MM.1S (cell line): Measurements from ENCODE around the gene GOLGA3.

Source experiments
- CTCF ChIP-seq: fragments of 300-600 bp; sonication (generic); IDR thresholded peaks from 2 replicates; pipeline ENCODE4 v1.5.1; 2016; ENCODE audit warnings: antibody characterized with exemption, low read length, mixed read lengths
- EZH2 ChIP-seq: fragments of 300-600 bp; sonication (generic); optimal IDR thresholded peaks from 2 replicates; pipeline ENCODE3; 2017; ENCODE audit warnings: low read depth, mild to moderate bottlenecking, antibody characterized with exemption, low read length, mixed read lengths
- EZH2phosphoT487 ChIP-seq: fragments of 300-600 bp; sonication (generic); IDR thresholded peaks from 2 replicates; pipeline ENCODE4 v1.6.1; 2018; ENCODE audit warnings: antibody characterized with exemption, low read length

DNA sequence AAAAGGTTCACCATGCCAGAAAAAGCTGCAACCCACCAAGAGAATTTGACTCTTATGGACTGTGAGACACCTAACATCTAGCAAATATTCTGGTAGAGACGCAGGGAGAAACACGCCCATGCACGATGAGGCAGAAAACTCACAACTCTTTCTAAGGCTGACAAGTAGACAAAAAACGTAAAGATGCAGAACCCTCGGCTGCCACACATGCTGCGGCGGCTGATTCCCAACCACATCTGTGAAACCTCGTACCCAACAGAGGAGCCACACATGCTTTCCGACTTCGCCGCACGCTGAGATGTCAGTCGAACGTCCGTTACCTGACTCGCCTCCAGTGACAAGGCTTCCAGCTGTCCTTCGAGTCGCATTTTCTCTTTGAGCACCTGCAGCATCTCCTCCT lies 21.8 kb downstream of the GOLGA3 start:
- no peak for TF ChIP-seq CTCF
- no peak for TF ChIP-seq EZH2
- TF ChIP-seq EZH2phosphoT487, result no peak
